Adipocyte (in vitro differentiated cells): ENCODE data around the gene PIBF1.
A peak's percentile ranks its signal among the peaks of the same experiment; 100 is the strongest.
"Not testable (repeated sequence)": the region's sequence is repeated elsewhere in the genome, so short reads cannot be mapped to it uniquely, and the experiment has no call there.

Experiments
- DNase-seq: peaks from one replicate; pipeline ENCODE4 v3.0.0-alpha.2; 2015; ENCODE audit warnings: low read depth
- H3K27me3 ChIP-seq: replicated peaks from 2 replicates; pipeline ENCODE4 v1.7.0; 2013; ENCODE audit warnings: mild to moderate bottlenecking, low read length, moderate library complexity; ENCODE audit not compliant: control insufficient read depth, insufficient read depth
- H3K36me3 ChIP-seq: 2 replicates; pipeline ENCODE4 v1.7.0; 2013; ENCODE audit warnings: low read length, mild to moderate bottlenecking, moderate library complexity; ENCODE audit not compliant: control insufficient read depth, insufficient read depth, severe bottlenecking
- H3K4me1 ChIP-seq: 2 replicates; pipeline ENCODE4 v1.7.0; 2013; ENCODE audit warnings: mild to moderate bottlenecking, low read length, moderate library complexity; ENCODE audit not compliant: control insufficient read depth, insufficient read depth
- H3K4me3 ChIP-seq: 2 replicates; pipeline ENCODE4 v1.7.0; 2013; ENCODE audit warnings: mild to moderate bottlenecking, low read length, moderate library complexity
- H3K9ac ChIP-seq: 2 replicates; pipeline ENCODE4 v1.7.0; 2013; ENCODE audit warnings: mild to moderate bottlenecking, low read length, moderate library complexity
- H3K9me3 ChIP-seq: 2 replicates; pipeline ENCODE4 v1.7.0; 2013; ENCODE audit warnings: mild to moderate bottlenecking, low read length, moderate library complexity; ENCODE audit not compliant: control insufficient read depth

PIBF1 gene

GRCh38 chr13:72931311-72931710 lies 149.4 kb downstream of the PIBF1 start:
- Histone ChIP-seq H3K9ac (peak overlapping the region; percentile 61), H3K27me3 (no peaks in the 10 kb centered on the region), H3K9me3 (no peaks in the 10 kb centered on the region), H3K4me1 (peaks cover 11% of the 10 kb centered on the region), H3K4me3 (no peak overlapping the region), H3K36me3 (peaks cover 23% of the 10 kb centered on the region)
- DNase-seq = peak; percentile 39

GRCh38 chr13:72932250-72932649 lies 150.3 kb downstream of the PIBF1 start:
- no peaks in the 10 kb centered on the region for H3K27me3 ChIP-seq
- H3K9ac ChIP-seq = no peak overlapping the region
- peaks cover 16% of the 10 kb centered on the region for H3K36me3 ChIP-seq
- DNase-seq = peak; percentile 12
- H3K4me3 ChIP-seq = no peak overlapping the region
- H3K9me3 ChIP-seq = no peaks in the 10 kb centered on the region
- peaks cover 11% of the 10 kb centered on the region for H3K4me1 ChIP-seq

- H3K4me3 ChIP-seq = not testable (repeated sequence)
Observed at GRCh38 chr13:72946267-72946666, 164.3 kb downstream of the PIBF1 start.

GRCh38 chr13:72952529-72953141 lies 170.7 kb downstream of the PIBF1 start:
- no peak overlapping the region for H3K9ac ChIP-seq
- H3K9me3 ChIP-seq = no peaks in the 10 kb centered on the region
- no peaks in the 10 kb centered on the region for H3K4me1 ChIP-seq
- H3K36me3 ChIP-seq = peaks cover 6% of the 10 kb centered on the region
- no peak for DNase-seq
- H3K27me3 ChIP-seq = no peaks in the 10 kb centered on the region
- H3K4me3 ChIP-seq = no peak overlapping the region

More at GRCh38 chr13:72946267-72946666, 164.3 kb downstream of the PIBF1 start:
- not testable (repeated sequence) for DNase-seq, H3K4me1 ChIP-seq, H3K27me3 ChIP-seq, H3K9ac ChIP-seq, H3K9me3 ChIP-seq
- H3K36me3 ChIP-seq = peaks cover 15% of the 10 kb centered on the region

- Histone ChIP-seq H3K9ac (no peak overlapping the region), H3K36me3 (peaks cover 4% of the 10 kb centered on the region), H3K9me3 (no peaks in the 10 kb centered on the region), H3K4me3 (no peak overlapping the region), H3K27me3 (no peaks in the 10 kb centered on the region), H3K4me1 (no peaks in the 10 kb centered on the region)
- DNase-seq = no peak
Observed at GRCh38 chr13:72953391-72953965, 171.5 kb downstream of the PIBF1 start.

- Histone ChIP-seq H3K9me3 (no peaks in the 10 kb centered on the region), H3K4me1 (no peaks in the 10 kb centered on the region), H3K36me3 (no peaks in the 10 kb centered on the region), H3K27me3 (no peaks in the 10 kb centered on the region), H3K9ac (no peak overlapping the region), H3K4me3 (no peak overlapping the region)
- peak; percentile 44 for DNase-seq
Observed at GRCh38 chr13:72959643-72960042, 177.7 kb downstream of the PIBF1 start.

GRCh38 chr13:72960114-72960513 lies 178.2 kb downstream of the PIBF1 start:
- no peak overlapping the region for H3K4me3 ChIP-seq
- H3K36me3 ChIP-seq = no peaks in the 10 kb centered on the region
- H3K4me1 ChIP-seq = no peaks in the 10 kb centered on the region
- no peaks in the 10 kb centered on the region for H3K9me3 ChIP-seq
- H3K27me3 ChIP-seq = no peaks in the 10 kb centered on the region
- H3K9ac ChIP-seq = no peak overlapping the region
- no peak for DNase-seq

- no peaks in the 10 kb centered on the region for H3K36me3 ChIP-seq
Observed at GRCh38 chr13:72960541-72960940, 178.6 kb downstream of the PIBF1 start.

GRCh38 chr13:72963762-72964161 lies 181.8 kb downstream of the PIBF1 start:
- Histone ChIP-seq H3K27me3 (no peaks in the 10 kb centered on the region), H3K4me1 (no peaks in the 10 kb centered on the region)
- DNase-seq = no peak

More at GRCh38 chr13:72960541-72960940, 178.6 kb downstream of the PIBF1 start:
- H3K9ac ChIP-seq = no peak overlapping the region
- H3K9me3 ChIP-seq = no peaks in the 10 kb centered on the region
- no peaks in the 10 kb centered on the region for H3K4me1 ChIP-seq
- no peaks in the 10 kb centered on the region for H3K27me3 ChIP-seq
- no peak for DNase-seq
- H3K4me3 ChIP-seq = no peak overlapping the region

GRCh38 chr13:72970301-72970880 lies 188.5 kb downstream of the PIBF1 start:
- no peak overlapping the region for H3K9ac ChIP-seq
- no peaks in the 10 kb centered on the region for H3K4me1 ChIP-seq
- H3K36me3 ChIP-seq = peaks cover 3% of the 10 kb centered on the region
- H3K4me3 ChIP-seq = no peak overlapping the region
- H3K27me3 ChIP-seq = no peaks in the 10 kb centered on the region
- DNase-seq = peak; percentile 34
- no peaks in the 10 kb centered on the region for H3K9me3 ChIP-seq

More at GRCh38 chr13:72963762-72964161, 181.8 kb downstream of the PIBF1 start:
- no peak overlapping the region for H3K4me3 ChIP-seq
- no peaks in the 10 kb centered on the region for H3K36me3 ChIP-seq
- H3K9me3 ChIP-seq = no peaks in the 10 kb centered on the region
- no peak overlapping the region for H3K9ac ChIP-seq

GRCh38 chr13:72970956-72971355 lies 189.0 kb downstream of the PIBF1 start:
- peak; percentile 67 for DNase-seq
- Histone ChIP-seq H3K4me1 (no peaks in the 10 kb centered on the region), H3K9me3 (no peaks in the 10 kb centered on the region), H3K27me3 (no peaks in the 10 kb centered on the region), H3K36me3 (peaks cover 3% of the 10 kb centered on the region), H3K9ac (no peak overlapping the region), H3K4me3 (no peak overlapping the region)
